Lower leg skin (tissue), 4 donors: Measurements from ENCODE around the gene TPSG1. TPM values are rescaled to one million over a fixed set of nuclear protein-coding genes. Genes with fewer than 3 reads are reported as not detected.

Source experiments
- DNase-seq, 2 donors: peaks; one replicate each; pipeline ENCODE4 v3.0.0-alpha.2; 2019; ENCODE audit warnings: low spot score in 2 of 2
- H3K4me3 ChIP-seq: fragments of 200-600 bp; sonication (generic); 2 replicates; pipeline ENCODE4 v1.5.1; 2017; ENCODE audit warnings: mild to moderate bottlenecking, low read depth; ENCODE audit not compliant: poor library complexity, severe bottlenecking
- CTCF ChIP-seq, 3 donors: fragments of 450-650 bp; IDR thresholded peaks; one replicate each; pipeline ENCODE4 v1.5.1; 2016; ENCODE audit warnings: antibody characterized with exemption in 3 of 3, mild to moderate bottlenecking in 3 of 3, moderate library complexity in 2 of 3
- POLR2A ChIP-seq, 2 donors: fragments of 450-650 bp; IDR thresholded peaks; one replicate each; pipeline ENCODE4 v1.6.1; 2016 to 2017; ENCODE audit warnings: antibody characterized with exemption in 2 of 2, mild to moderate bottlenecking in 1 of 2, moderate library complexity in 1 of 2
- WGBS, 2 donors: methylation state at CpG; one replicate each; pipeline ENCODE4 v1.1.5; 2018; 5-methylcytosine and 5-hydroxymethylcytosine counted together
- intact Hi-C: fragments of 100-400 bp; cut with DNase I; formaldehyde crosslinking; loops from one replicate; pipeline ENCODE4 v1.15.0; 2023; ENCODE audit warnings: low total_unique reads
- total RNA-seq, 4 donors: library from RNA; depleted of rRNA; stranded (reverse); fragments of >200 nt; gene quantifications; one replicate each; pipeline ENCODE4 v1.1.0, GENCODE V29; 2016

Gene TPSG1
- total RNA-seq, 4 donors from 2014 or later, result 0.32 to 1.5 (median 1.1) TPM; not detected in 1

GRCh38 chr16:1216296-1216619 is 8.8 kb downstream of the TPSG1 start:
- WGBS, 2 donors, result 84 to 88% methylated on average over 12 of the region's 12 CpGs
- no peak for DNase-seq
- TF ChIP-seq POLR2A (IDR thresholded peaks at IDR 0.05) (no peak), CTCF (IDR thresholded peaks at IDR 0.05) (no peak)
- no peak overlapping the region for H3K4me3 ChIP-seq
- intact Hi-C loops, result no loop called here

DNA sequence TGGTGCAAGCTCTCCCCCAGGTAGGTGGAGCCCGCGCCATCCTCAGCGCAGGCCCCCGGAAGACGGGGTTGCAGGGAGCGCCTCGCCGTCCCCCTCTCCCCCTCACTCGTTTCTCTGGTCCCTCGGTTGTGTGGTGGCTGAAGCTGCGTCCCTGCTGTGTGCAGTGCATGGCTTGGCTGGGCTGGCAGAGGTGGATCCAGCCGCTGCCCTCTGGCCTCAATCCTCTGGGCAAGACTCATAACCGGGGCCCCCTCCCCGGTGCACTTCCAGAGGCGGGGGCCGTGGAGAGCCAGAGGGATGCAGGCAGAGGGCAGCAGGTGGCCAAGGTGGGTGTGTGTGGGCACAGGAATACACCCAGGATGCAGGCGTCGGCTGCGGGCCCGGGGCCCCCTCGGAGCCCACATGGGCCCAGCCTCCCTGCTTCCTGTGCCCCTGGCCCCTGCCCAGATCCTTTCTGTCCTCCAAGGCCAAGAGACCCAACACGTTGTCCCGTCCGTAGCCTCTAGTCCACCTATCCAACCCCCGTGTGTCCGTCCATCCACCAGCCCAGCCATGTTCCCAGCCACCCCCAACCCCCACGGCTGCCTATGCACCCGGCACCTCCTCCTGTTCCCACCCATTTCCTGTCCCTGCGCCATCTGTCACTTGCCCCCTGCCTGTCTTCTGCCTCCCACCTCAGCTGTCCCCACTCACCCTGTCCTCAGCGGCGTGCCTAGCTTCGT is 9.3 kb downstream of the TPSG1 start:
- no peak for DNase-seq
- no peak overlapping the region for H3K4me3 ChIP-seq
- 76 to 80% methylated on average over 26 to 29 of the region's 32 CpGs for WGBS, 2 donors
- TF ChIP-seq CTCF (IDR thresholded peaks at IDR 0.05) (no peak), POLR2A (IDR thresholded peaks at IDR 0.05) (no peak)
- intact Hi-C loops, result no loop called here

GRCh38 chr16:1214719-1215118 is 10.3 kb downstream of the TPSG1 start:
- DNase-seq, result no peak
- intact Hi-C loops, result no loop called here

DNA sequence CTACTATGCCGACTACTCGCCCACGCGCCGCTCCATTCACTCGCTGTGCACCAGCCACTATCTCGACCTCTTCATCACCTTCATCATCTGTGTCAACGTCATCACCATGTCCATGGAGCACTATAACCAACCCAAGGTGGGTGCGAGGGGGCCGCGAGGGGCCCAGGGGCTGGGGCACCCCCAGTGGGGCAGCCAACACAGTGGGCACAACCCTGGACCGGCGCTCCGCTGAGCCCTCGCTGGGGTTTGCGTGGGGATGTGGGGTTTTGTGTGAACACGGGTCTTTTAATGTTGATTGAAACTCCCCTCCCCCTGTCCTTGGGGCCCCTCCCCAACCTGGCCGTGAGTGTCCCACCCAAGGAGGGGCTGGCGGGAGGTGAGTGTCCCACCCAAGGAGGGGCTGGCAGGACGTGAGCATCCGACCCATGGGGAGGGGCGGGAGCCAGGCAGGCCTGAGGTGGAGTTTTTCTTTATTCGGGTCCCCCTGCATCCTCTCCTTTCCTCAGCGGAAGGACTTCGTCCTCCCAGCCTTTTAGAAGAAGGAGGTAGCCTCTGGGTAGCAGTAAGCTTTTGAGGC is 11.2 kb downstream of the TPSG1 start:
- DNase-seq, result no peak
- TF ChIP-seq CTCF (IDR thresholded peaks at IDR 0.05), result no peak
- TF ChIP-seq POLR2A (IDR thresholded peaks at IDR 0.05), result no peak
- no peak overlapping the region for H3K4me3 ChIP-seq
- intact Hi-C loops, result no loop called here
- WGBS, 2 donors, result 77 to 84% methylated on average over 25 of the region's 25 CpGs

More at GRCh38 chr16:1214719-1215118, 10.3 kb downstream of the TPSG1 start:
- no peak for TF ChIP-seq CTCF (IDR thresholded peaks at IDR 0.05)
- H3K4me3 ChIP-seq, result no peak overlapping the region
- WGBS, 2 donors, result 80 to 84% methylated on average over 3 to 9 of the region's 16 CpGs

DNA sequence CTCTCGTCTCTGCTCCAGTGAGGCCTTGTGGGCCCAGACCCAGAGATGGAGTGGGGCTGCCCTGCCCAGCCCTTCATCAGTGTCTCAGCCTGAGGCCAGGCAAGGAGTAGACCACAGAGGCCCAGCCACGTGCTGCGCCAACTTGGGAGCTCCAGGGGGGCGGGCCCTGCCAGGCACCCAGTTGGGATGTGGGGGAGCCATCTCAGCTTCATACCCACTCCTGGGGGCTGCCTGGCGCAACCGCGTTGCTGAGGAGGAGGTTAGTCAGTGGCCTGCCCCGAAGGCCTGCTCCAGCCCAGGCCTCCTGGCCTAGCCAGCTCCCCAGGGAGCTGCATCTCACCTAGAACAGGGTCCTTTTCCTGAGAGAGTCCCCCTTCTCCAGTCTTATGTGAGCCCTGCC is 11.8 kb downstream of the TPSG1 start:
- 73 to 77% methylated on average over 4 to 8 of the region's 8 CpGs for WGBS, 2 donors
- no peak overlapping the region for H3K4me3 ChIP-seq
- DNase-seq, result no peak
- intact Hi-C loops, result no loop called here
- no peak for TF ChIP-seq POLR2A (IDR thresholded peaks at IDR 0.05)
- no peak for TF ChIP-seq CTCF (IDR thresholded peaks at IDR 0.05)
